Right atrium auricular region (tissue), 2 donors: ENCODE data around the gene MALAT1. TPM values are rescaled to one million over a fixed set of nuclear protein-coding genes. Genes with fewer than 3 reads are reported as not detected.
"Not testable (repeated sequence)": the region's sequence is repeated elsewhere in the genome, so short reads cannot be mapped to it uniquely, and the experiment has no call there.

Source experiments
- DNase-seq: peaks from one replicate; pipeline ENCODE4 v3.0.0-alpha.2; 2019; ENCODE audit warnings: low spot score
- H3K27ac ChIP-seq, 2 donors: fragments of 200-600 bp; sonication (generic); 1 replicate in 1 of 2; 2 replicates in 1 of 2; pipeline ENCODE4 v1.5.1; 2016 to 2019
- H3K27me3 ChIP-seq, 2 donors: fragments of 200-600 bp; sonication (generic); one replicate each; pipeline versions ENCODE4 v1.5.1 to v1.6.0; 2017 to 2019
- H3K36me3 ChIP-seq: fragments of 200-600 bp; sonication (generic); one replicate; pipeline ENCODE4 v1.5.1; 2016
- H3K4me1 ChIP-seq, 2 donors: fragments of 200-600 bp; sonication (generic); one replicate each; pipeline versions ENCODE4 v1.5.1 to v1.6.0; 2017 to 2019
- H3K4me3 ChIP-seq, 2 donors: fragments of 200-600 bp; sonication (generic); 1 replicate in 1 of 2; 2 replicates in 1 of 2; pipeline ENCODE4 v1.5.1; 2017 to 2019; ENCODE audit warnings: mild to moderate bottlenecking in 1 of 2, moderate library complexity in 1 of 2
- H3K9me3 ChIP-seq, 2 donors: fragments of 200-600 bp; sonication (generic); one replicate each; pipeline ENCODE4 v1.5.1; 2019
- total RNA-seq, 2 donors: library from RNA; depleted of rRNA; stranded (reverse); fragments of >200 nt; gene quantifications; one replicate each; pipeline ENCODE4 v1.1.0, GENCODE V29; 2016
- TF ChIP-seq, protein P1 (sequence below), 2 donors: fragments of 200-600 bp; sonication (generic); IDR thresholded peaks; one replicate each; pipeline ENCODE4 v1.5.1; 2019; ENCODE audit warnings: antibody characterized with exemption in 2 of 2

Gene MALAT1
- total RNA-seq, 2 donors from 2014 or later = 2,120 to 2,577 TPM

DNA sequence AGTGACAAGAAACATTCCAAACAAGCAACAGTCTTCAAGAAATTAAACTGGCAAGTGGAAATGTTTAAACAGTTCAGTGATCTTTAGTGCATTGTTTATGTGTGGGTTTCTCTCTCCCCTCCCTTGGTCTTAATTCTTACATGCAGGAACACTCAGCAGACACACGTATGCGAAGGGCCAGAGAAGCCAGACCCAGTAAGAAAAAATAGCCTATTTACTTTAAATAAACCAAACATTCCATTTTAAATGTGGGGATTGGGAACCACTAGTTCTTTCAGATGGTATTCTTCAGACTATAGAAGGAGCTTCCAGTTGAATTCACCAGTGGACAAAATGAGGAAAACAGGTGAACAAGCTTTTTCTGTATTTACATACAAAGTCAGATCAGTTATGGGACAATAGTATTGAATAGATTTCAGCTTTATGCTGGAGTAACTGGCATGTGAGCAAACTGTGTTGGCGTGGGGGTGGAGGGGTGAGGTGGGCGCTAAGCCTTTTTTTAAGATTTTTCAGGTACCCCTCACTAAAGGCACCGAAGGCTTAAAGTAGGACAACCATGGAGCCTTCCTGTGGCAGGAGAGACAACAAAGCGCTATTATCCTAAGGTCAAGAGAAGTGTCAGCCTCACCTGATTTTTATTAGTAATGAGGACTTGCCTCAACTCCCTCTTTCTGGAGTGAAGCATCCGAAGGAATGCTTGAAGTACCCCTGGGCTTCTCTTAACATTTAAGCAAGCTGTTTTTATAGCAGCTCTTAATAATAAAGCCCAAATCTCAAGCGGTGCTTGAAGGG lies 6.0 kb downstream of the MALAT1 start:
- no peak for DNase-seq
- Histone ChIP-seq H3K4me1 (peaks cover 0 to 38% of the 10 kb centered on the region in 2 donors), H3K27ac (peak overlapping the region; percentile 97 to 100), H3K9me3 (no peaks in the 10 kb centered on the region), H3K4me3 (peak overlapping the region; percentile 75 to 79), H3K36me3 (peaks cover 71% of the 10 kb centered on the region), H3K27me3 (no peaks in the 10 kb centered on the region)
- TF ChIP-seq, protein P1, sequence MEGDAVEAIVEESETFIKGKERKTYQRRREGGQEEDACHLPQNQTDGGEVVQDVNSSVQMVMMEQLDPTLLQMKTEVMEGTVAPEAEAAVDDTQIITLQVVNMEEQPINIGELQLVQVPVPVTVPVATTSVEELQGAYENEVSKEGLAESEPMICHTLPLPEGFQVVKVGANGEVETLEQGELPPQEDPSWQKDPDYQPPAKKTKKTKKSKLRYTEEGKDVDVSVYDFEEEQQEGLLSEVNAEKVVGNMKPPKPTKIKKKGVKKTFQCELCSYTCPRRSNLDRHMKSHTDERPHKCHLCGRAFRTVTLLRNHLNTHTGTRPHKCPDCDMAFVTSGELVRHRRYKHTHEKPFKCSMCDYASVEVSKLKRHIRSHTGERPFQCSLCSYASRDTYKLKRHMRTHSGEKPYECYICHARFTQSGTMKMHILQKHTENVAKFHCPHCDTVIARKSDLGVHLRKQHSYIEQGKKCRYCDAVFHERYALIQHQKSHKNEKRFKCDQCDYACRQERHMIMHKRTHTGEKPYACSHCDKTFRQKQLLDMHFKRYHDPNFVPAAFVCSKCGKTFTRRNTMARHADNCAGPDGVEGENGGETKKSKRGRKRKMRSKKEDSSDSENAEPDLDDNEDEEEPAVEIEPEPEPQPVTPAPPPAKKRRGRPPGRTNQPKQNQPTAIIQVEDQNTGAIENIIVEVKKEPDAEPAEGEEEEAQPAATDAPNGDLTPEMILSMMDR (IDR thresholded peaks at IDR 0.05) = no peak

DNA sequence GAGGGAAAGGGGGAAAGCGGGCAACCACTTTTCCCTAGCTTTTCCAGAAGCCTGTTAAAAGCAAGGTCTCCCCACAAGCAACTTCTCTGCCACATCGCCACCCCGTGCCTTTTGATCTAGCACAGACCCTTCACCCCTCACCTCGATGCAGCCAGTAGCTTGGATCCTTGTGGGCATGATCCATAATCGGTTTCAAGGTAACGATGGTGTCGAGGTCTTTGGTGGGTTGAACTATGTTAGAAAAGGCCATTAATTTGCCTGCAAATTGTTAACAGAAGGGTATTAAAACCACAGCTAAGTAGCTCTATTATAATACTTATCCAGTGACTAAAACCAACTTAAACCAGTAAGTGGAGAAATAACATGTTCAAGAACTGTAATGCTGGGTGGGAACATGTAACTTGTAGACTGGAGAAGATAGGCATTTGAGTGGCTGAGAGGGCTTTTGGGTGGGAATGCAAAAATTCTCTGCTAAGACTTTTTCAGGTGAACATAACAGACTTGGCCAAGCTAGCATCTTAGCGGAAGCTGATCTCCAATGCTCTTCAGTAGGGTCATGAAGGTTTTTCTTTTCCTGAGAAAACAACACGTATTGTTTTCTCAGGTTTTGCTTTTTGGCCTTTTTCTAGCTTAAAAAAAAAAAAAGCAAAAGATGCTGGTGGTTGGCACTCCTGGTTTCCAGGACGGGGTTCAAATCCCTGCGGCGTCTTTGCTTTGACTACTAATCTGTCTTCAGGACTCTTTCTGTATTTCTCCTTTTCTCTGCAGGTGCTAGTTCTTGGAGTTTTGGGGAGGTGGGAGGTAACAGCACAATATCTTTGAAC lies 6.8 kb downstream of the MALAT1 start:
- peaks cover 0 to 38% of the 10 kb centered on the region in 2 donors for H3K4me1 ChIP-seq

DNA sequence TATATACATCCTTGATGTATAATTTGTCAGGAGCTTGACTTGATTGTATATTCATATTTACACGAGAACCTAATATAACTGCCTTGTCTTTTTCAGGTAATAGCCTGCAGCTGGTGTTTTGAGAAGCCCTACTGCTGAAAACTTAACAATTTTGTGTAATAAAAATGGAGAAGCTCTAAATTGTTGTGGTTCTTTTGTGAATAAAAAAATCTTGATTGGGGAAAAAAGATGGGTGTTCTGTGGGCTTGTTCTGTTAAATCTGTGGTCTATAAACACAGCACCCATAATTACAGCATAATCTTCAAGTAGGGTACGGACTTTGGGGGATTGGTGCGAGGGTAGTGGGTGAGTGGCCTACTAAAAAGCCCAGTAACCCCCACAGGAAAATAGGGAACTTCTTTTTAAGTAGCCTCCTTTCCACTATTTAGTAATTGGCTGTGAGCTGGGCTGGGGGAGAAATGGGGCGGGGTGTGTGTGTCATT lies 7.5 kb downstream of the MALAT1 start:
- peak; percentile 79 for DNase-seq
- TF ChIP-seq, protein P1 (IDR thresholded peaks at IDR 0.05) = no peak

More for the DNA sequence above, 6.8 kb downstream of the MALAT1 start:
- no peak for DNase-seq
- TF ChIP-seq, protein P1 (IDR thresholded peaks at IDR 0.05) = no peak
- Histone ChIP-seq H3K9me3 (no peaks in the 10 kb centered on the region), H3K36me3 (peaks cover 65% of the 10 kb centered on the region), H3K4me3 (peak overlapping the region; percentile 75 to 79), H3K27me3 (no peaks in the 10 kb centered on the region), H3K27ac (peak overlapping the region; percentile 97 to 100)

DNA sequence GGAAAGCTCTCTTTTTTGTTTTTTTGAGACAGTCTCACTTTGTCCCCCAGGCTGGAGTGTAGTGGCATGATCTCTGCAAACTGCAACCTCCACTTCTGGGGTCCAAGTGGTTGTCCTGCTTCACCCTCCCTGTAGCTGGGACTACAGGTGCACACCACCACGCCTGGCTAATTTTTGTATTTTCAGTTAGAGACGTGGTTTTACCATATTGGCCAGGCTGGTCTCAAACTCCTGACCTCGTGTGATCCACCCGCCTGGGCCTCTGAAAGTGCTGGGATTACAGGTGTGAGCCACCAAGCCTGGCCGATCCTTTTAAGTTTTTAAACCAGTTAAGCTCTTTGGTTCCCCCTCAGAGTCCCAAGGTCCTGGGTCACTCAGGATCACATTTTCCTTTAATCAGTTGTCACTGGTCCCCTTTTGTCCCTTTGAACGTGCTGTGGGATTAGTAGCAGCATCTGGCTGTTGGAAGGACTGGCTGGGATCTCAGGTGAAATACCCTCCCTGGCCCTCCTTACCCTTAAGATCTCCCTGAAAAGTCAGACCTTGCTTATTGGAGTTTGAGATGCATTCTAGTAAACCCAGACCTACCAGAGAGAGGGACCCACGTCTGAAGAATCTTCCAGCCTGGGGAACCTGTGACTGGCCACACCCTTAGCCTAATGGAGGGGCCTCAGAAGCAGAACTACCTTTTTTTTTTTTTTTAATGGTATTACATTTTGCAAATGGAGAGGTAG lies 8.1 kb downstream of the MALAT1 start:
- H3K4me1 ChIP-seq = peaks cover 0 to 38% of the 10 kb centered on the region in 2 donors
- H3K36me3 ChIP-seq = peaks cover 53% of the 10 kb centered on the region
- no peaks in the 10 kb centered on the region for H3K9me3 ChIP-seq
- H3K27me3 ChIP-seq = no peaks in the 10 kb centered on the region
- H3K27ac ChIP-seq = peak overlapping the region; percentile 97 to 100
- peak; percentile 81 for DNase-seq
- TF ChIP-seq, protein P1 (IDR thresholded peaks at IDR 0.05) = no peak
- peak overlapping the region; percentile 75 to 79 for H3K4me3 ChIP-seq

More for the DNA sequence above, 7.5 kb downstream of the MALAT1 start:
- Histone ChIP-seq H3K27me3 (no peaks in the 10 kb centered on the region), H3K36me3 (peaks cover 59% of the 10 kb centered on the region), H3K4me3 (peak overlapping the region; percentile 75 to 79), H3K4me1 (peaks cover 0 to 38% of the 10 kb centered on the region in 2 donors), H3K9me3 (no peaks in the 10 kb centered on the region), H3K27ac (peak overlapping the region; percentile 97 to 100)

DNA sequence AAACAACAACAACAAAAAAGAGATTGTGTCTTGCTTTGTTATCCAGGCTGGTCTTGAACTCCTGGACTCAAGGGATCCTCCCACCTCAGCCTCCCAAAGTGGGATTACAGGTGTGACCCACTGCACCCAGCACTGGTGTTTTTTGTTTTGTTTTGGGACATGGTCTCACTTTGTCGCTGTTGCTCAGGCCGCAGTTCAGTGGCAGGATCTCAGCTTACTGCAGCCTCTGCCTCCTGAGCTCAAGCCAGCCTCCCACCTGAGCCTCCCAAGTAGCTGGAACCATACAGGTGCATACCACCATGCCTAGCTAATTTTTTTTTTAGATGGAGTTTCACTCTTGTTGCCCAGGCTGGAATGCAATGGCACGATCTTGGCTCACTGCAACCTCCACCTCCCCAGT lies 13.5 kb downstream of the MALAT1 start:
- H3K4me3 ChIP-seq, H3K4me1 ChIP-seq, DNase-seq: not testable (repeated sequence)

More for the DNA sequence above, 13.5 kb downstream of the MALAT1 start:
- not testable (repeated sequence) for H3K36me3 ChIP-seq, H3K27ac ChIP-seq, H3K27me3 ChIP-seq, H3K9me3 ChIP-seq
